ENCODE data around the gene ADO.
A peak's percentile ranks its signal among the peaks of the same experiment; 100 is the strongest.

Gene ADO

GRCh38 chr10:62804356-62805230 lies at the start of gene ADO:
ADO (plus strand) TSS chr10:62804720; CDS start chr10:62805060, 340 bp downstream.
- no peak for TF ChIP-seq CTCF (IDR thresholded peaks at IDR 0.05; ENCODE audit: insufficient read depth, low read depth, low read length, missing control alignments)
- DNase-seq (ENCODE audit: low read depth), result peak; percentile 88
- H3K4me3 ChIP-seq (ENCODE audit: low read depth, low read length), result peak within 1 kb of the TSS; percentile 83

- no peak for DNase-seq (ENCODE audit: low read depth)
- TF ChIP-seq CTCF (IDR thresholded peaks at IDR 0.05; ENCODE audit: insufficient read depth, low read depth, low read length, missing control alignments), result no peak
- no peak overlapping the region for H3K4me3 ChIP-seq (ENCODE audit: low read depth, low read length)
These were observed 49.6 kb upstream of the ADO start for GRCh38 chr10:62754963-62755362.

GRCh38 chr10:62755662-62756653 lies 48.6 kb upstream of the ADO start:
- no peak overlapping the region for H3K4me3 ChIP-seq (ENCODE audit: low read depth, low read length)
- no peak for TF ChIP-seq CTCF (IDR thresholded peaks at IDR 0.05; ENCODE audit: insufficient read depth, low read depth, low read length, missing control alignments)
- DNase-seq (ENCODE audit: low read depth), result no peak

DNA sequence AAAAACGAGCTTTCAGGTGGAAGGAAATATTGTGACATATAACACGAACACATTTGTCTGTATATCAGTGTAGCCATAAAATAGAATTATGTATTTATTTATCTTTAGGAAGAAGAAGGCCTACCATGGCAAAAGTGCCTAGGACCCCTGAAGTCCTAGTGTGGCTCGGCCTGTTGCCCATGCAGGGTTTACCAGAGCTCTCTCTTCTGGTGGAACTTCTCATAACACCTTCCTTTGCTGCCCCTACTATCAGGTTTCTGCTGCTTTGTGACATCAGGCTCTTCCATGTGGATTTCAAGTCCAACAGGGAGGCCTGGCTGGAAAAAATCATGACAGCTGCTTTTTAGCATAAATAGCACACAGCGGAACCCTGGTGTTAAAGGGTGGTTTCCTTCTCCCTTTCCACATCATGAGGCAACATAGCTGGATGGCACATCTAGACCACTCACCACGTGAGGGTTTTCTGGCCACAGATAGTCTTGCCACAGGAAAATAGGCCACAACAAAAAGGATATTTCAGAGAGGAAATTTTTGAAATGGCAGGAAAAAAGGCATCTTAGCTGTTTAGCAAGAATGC lies 44.8 kb upstream of the ADO start:
- no peak for TF ChIP-seq CTCF (IDR thresholded peaks at IDR 0.05; ENCODE audit: insufficient read depth, low read depth, low read length, missing control alignments)
- no peak overlapping the region for H3K4me3 ChIP-seq (ENCODE audit: low read depth, low read length)
- DNase-seq (ENCODE audit: low read depth), result no peak

DNA sequence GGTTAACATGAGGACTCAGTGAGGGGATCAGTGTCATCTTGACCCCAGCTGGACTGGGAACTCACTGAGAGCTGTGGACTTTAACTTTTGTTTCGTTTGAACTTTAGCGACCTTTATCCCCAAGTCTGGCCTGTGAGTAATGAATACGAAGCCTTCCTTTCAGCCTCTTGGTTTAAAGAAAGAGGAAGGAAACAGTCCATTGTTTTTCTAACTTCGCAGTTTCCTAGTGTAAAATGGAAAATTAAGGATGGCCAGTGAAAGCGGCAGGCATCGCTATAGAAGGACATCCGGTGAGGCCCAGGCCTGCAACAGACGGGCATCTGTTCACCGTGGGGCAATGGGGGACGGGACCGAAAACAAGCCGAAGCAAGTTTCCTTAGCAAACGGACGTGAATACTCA lies 44.1 kb upstream of the ADO start:
- no peak for TF ChIP-seq CTCF (IDR thresholded peaks at IDR 0.05; ENCODE audit: insufficient read depth, low read depth, low read length, missing control alignments)

GRCh38 chr10:62761115-62761514 lies 43.4 kb upstream of the ADO start:
- no peak for DNase-seq (ENCODE audit: low read depth)
- H3K4me3 ChIP-seq (ENCODE audit: low read depth, low read length), result no peak overlapping the region
- TF ChIP-seq CTCF (IDR thresholded peaks at IDR 0.05; ENCODE audit: insufficient read depth, low read depth, low read length, missing control alignments), result no peak

More for the DNA sequence above, 44.1 kb upstream of the ADO start:
- no peak overlapping the region for H3K4me3 ChIP-seq (ENCODE audit: low read depth, low read length)
- DNase-seq (ENCODE audit: low read depth), result no peak
